H1 (cell line): ENCODE data around the gene CENPV. TPM values are rescaled to one million over a fixed set of nuclear protein-coding genes. Genes with fewer than 3 reads are reported as not detected.

Source experiments
- CTCF ChIA-PET: fragments of 300-600 bp; sonication (Branson Sonifier 250); formaldehyde crosslinking; loops from one replicate; lab custom pipeline; 2021; ENCODE audit not compliant: partially characterized antibody; lab: Charles Lee
- POLR2A ChIA-PET: fragments of 300-600 bp; sonication (Branson Sonifier 250); formaldehyde crosslinking; loops from one replicate; lab custom pipeline; 2021; ENCODE audit warnings: inconsistent platforms; ENCODE audit not compliant: partially characterized antibody; lab: Charles Lee
- DNase-seq, 2 experiments: peaks; one replicate each; pipeline versions ENCODE4 v3.0.0 to v3.0.0-alpha.2; 2010 to 2022; ENCODE audit warnings: low spot score in 2 of 2, low read depth in 1 of 2, mixed read lengths in 1 of 2
- FAIRE-seq: peaks from 2 replicates; lab custom pipeline; 2011; peaks lifted over from hg19 to GRCh38; lab: Jason Lieb, UNC
- H2AFZ ChIP-seq: 2 replicates; pipeline ENCODE4 v1.8.1; 2012; ENCODE audit warnings: low read length, inconsistent platforms
- H2AK5ac ChIP-seq: 2 replicates; pipeline ENCODE4 v1.6.1; 2013; ENCODE audit warnings: low read depth, low read length
- H2BK120ac ChIP-seq: replicated peaks from 2 replicates; pipeline ENCODE3; 2013; ENCODE audit warnings: low read depth, low read length, inconsistent platforms
- H2BK12ac ChIP-seq: 2 replicates; pipeline ENCODE4 v1.6.1; 2013; ENCODE audit warnings: low read depth, low read length
- H2BK15ac ChIP-seq: 2 replicates; pipeline ENCODE4 v1.6.1; 2013; ENCODE audit warnings: low read length
- H2BK20ac ChIP-seq: 2 replicates; pipeline ENCODE4 v1.6.1; 2013; ENCODE audit warnings: low read length
- H2BK5ac ChIP-seq: 2 replicates; pipeline ENCODE4 v1.6.1; 2013; ENCODE audit warnings: low read depth, low read length
- H3K14ac ChIP-seq: 2 replicates; pipeline ENCODE4 v1.6.1; 2013; ENCODE audit warnings: inconsistent platforms; ENCODE audit not compliant: insufficient read length
- H3K18ac ChIP-seq: 2 replicates; pipeline ENCODE4 v1.6.1; 2013; ENCODE audit warnings: low read length; ENCODE audit errors: extremely low read depth
- H3K23ac ChIP-seq: 2 replicates; pipeline ENCODE4 v1.6.1; 2013; ENCODE audit warnings: inconsistent platforms; ENCODE audit not compliant: insufficient read length
- H3K23me2 ChIP-seq: 2 replicates; pipeline ENCODE4 v1.6.1; 2013; ENCODE audit warnings: low read depth, low read length
- H3K27ac ChIP-seq: 2 replicates; pipeline ENCODE4 v1.6.1; 2011; ENCODE audit warnings: low read depth, low read length, inconsistent platforms
- H3K27me3 ChIP-seq, 4 experiments: replicated peaks in 1 of 4; 1 replicate in 1 of 4; 2 replicates in 3 of 4; pipeline versions ENCODE4 v1.6.1 to v1.8.1; 2011 to 2013; ENCODE audit warnings: low read length in 3 of 4, mild to moderate bottlenecking in 3 of 4, inconsistent platforms in 2 of 4, mixed read lengths in 2 of 4, moderate library complexity in 1 of 4; ENCODE audit not compliant: control insufficient read depth in 3 of 4, insufficient read depth in 3 of 4; ENCODE audit errors: extremely low read depth in 1 of 4
- H3K36me3 ChIP-seq, 4 experiments: 2 replicates each; pipeline versions ENCODE4 v1.6.1 to v1.8.1; 2011 to 2013; ENCODE audit warnings: mild to moderate bottlenecking in 4 of 4, low read length in 3 of 4, moderate library complexity in 2 of 4, control low read depth in 1 of 4, inconsistent platforms in 1 of 4; ENCODE audit not compliant: insufficient read depth in 4 of 4, control insufficient read depth in 2 of 4
- H3K4ac ChIP-seq: replicated peaks from 2 replicates; pipeline ENCODE3; 2013; ENCODE audit warnings: low read length, low read depth, mixed read lengths, inconsistent platforms; ENCODE audit not compliant: insufficient read length
- H3K4me1 ChIP-seq, 4 experiments: replicated peaks in 1 of 4; 1 replicate in 1 of 4; 2 replicates in 3 of 4; pipeline versions ENCODE4 v1.6.1 to v1.8.1; 2011 to 2013; ENCODE audit warnings: low read length in 3 of 4, inconsistent platforms in 2 of 4, mixed read lengths in 1 of 4; ENCODE audit not compliant: insufficient read depth in 4 of 4, control insufficient read depth in 3 of 4
- H3K4me2 ChIP-seq, 2 experiments: 2 replicates each; pipeline versions ENCODE4 v1.6.1 to v1.8.1; 2011 to 2013; ENCODE audit warnings: low read depth in 2 of 2, low read length in 2 of 2, control low read depth in 1 of 2, inconsistent platforms in 1 of 2, mild to moderate bottlenecking in 1 of 2; ENCODE audit not compliant: insufficient read depth in 1 of 2
- H3K4me3 ChIP-seq, 4 experiments: fragments of 200-600, 300-600 bp in 1 of 4; sonication (generic), shearing (Covaris generic), sonication (Bioruptor Twin) in 1 of 4; 2 replicates each; pipeline versions ENCODE4 v1.5.1 to v1.8.1; 2011 to 2016; ENCODE audit warnings: low read length in 4 of 4, low read depth in 3 of 4, control low read depth in 2 of 4, inconsistent platforms in 2 of 4, mild to moderate bottlenecking in 2 of 4, mixed read lengths in 1 of 4, moderate library complexity in 1 of 4; ENCODE audit not compliant: insufficient read depth in 2 of 4; ENCODE audit errors: extremely low read depth in 1 of 4
- H3K56ac ChIP-seq: replicated peaks from 2 replicates; pipeline ENCODE3; 2013; ENCODE audit warnings: low read depth, mild to moderate bottlenecking, mixed read lengths, low read length, inconsistent platforms; ENCODE audit not compliant: insufficient read length
- H3K79me1 ChIP-seq: 2 replicates; pipeline ENCODE4 v1.6.1; 2013; ENCODE audit warnings: low read depth, low read length, control low read depth
- H3K79me2 ChIP-seq, 2 experiments: 2 replicates each; pipeline versions ENCODE4 v1.6.1 to v1.8.1; 2012 to 2013; ENCODE audit warnings: low read length in 2 of 2, mild to moderate bottlenecking in 2 of 2, inconsistent platforms in 1 of 2; ENCODE audit not compliant: insufficient read depth in 2 of 2, control insufficient read depth in 1 of 2
- H3K9ac ChIP-seq, 4 experiments: replicated peaks in 1 of 4; 1 replicate in 1 of 4; 2 replicates in 3 of 4; pipeline versions ENCODE4 v1.6.1 to v1.8.1; 2011 to 2013; ENCODE audit warnings: low read depth in 3 of 4, low read length in 3 of 4, control low read depth in 2 of 4, mild to moderate bottlenecking in 2 of 4, moderate library complexity in 2 of 4, inconsistent platforms in 1 of 4; ENCODE audit errors: extremely low read depth in 1 of 4
- H3K9me3 ChIP-seq, 2 experiments: 2 replicates each; pipeline versions ENCODE4 v1.6.1 to v1.8.1; 2012 to 2013; ENCODE audit warnings: mild to moderate bottlenecking in 2 of 2, moderate library complexity in 2 of 2, control low read depth in 1 of 2, inconsistent platforms in 1 of 2, low read depth in 1 of 2, low read length in 1 of 2, mixed read lengths in 1 of 2; ENCODE audit not compliant: insufficient read depth in 2 of 2
- H4K20me1 ChIP-seq, 2 experiments: replicated peaks in 1 of 2; 2 replicates each; pipeline versions ENCODE3 to v1.8.1; 2011 to 2013; ENCODE audit warnings: inconsistent platforms in 2 of 2, low read length in 2 of 2, mild to moderate bottlenecking in 1 of 2; ENCODE audit not compliant: insufficient read depth in 2 of 2, control insufficient read depth in 1 of 2
- H4K5ac ChIP-seq: 2 replicates; pipeline ENCODE4 v1.6.1; 2013; ENCODE audit warnings: low read length, low read depth, mixed read lengths, inconsistent platforms; ENCODE audit not compliant: insufficient read length
- H4K8ac ChIP-seq: 2 replicates; pipeline ENCODE4 v1.8.0; 2013; ENCODE audit warnings: mild to moderate bottlenecking, moderate library complexity, low read length, inconsistent platforms; ENCODE audit not compliant: insufficient read depth; ENCODE audit errors: extremely low read depth
- H4K91ac ChIP-seq: replicated peaks from 2 replicates; pipeline ENCODE3; 2013; ENCODE audit warnings: low read length, mixed read lengths, inconsistent platforms; ENCODE audit not compliant: insufficient read length
- CEBPB ChIP-seq: IDR thresholded peaks from 2 replicates; pipeline ENCODE4 v1.6.1; 2012; ENCODE audit warnings: low read depth, low read length
- CHD1 ChIP-seq: IDR thresholded peaks from 2 replicates; pipeline ENCODE4 v1.6.1; 2012; ENCODE audit warnings: low read depth, low read length, improper control_type of control experiment
- CTCF ChIP-seq, 3 experiments: IDR thresholded peaks; 1 replicate in 2 of 3; 2 replicates in 1 of 3; pipeline versions ENCODE4 v1.5.1 to v1.6.1; 2011; ENCODE audit warnings: low read length in 3 of 3, mild to moderate bottlenecking in 3 of 3, inconsistent platforms in 2 of 3, low read depth in 1 of 3, moderate library complexity in 1 of 3; ENCODE audit not compliant: insufficient read depth in 1 of 3; ENCODE audit errors: control extremely low read depth in 1 of 3
- GTF2F1 ChIP-seq: IDR thresholded peaks from 2 replicates; pipeline ENCODE4 v1.6.1; 2012; ENCODE audit warnings: low read depth, low read length, improper control_type of control experiment, borderline replicate concordance
- HDAC2 ChIP-seq, 2 experiments: fragments of 300-600 bp in 1 of 2; sonication (generic) in 1 of 2; IDR thresholded peaks; 2 replicates each; pipeline ENCODE4 v1.6.1; 2011 to 2012; ENCODE audit warnings: low read depth in 2 of 2, low read length in 2 of 2, mild to moderate bottlenecking in 2 of 2, moderate library complexity in 2 of 2, borderline replicate concordance in 1 of 2, inconsistent platforms in 1 of 2
- POLR2AphosphoS5 ChIP-seq: IDR thresholded peaks from 2 replicates; pipeline ENCODE4 v1.6.1; 2011; ENCODE audit warnings: low read depth, low read length
- SAP30 ChIP-seq: fragments of 300-600 bp; sonication (generic); IDR thresholded peaks from 2 replicates; pipeline ENCODE4 v1.7.1; 2012; ENCODE audit warnings: low read length, moderate library complexity, mild to moderate bottlenecking, inconsistent platforms; ENCODE audit not compliant: insufficient read depth, insufficient replicate concordance
- SIN3A ChIP-seq, 2 experiments: IDR thresholded peaks in 1 of 2; conservative IDR thresholded peaks in 1 of 2; 2 replicates each; pipeline ENCODE4 v1.6.1; 2011 to 2012; ENCODE audit warnings: low read length in 2 of 2, improper control_type of control experiment in 1 of 2, low read depth in 1 of 2, mild to moderate bottlenecking in 1 of 2
- WGBS, 2 experiments: shearing (Covaris generic) in 1 of 2; methylation state at CpG; one replicate each; pipeline versions ENCODE4 v1.1.6 to v1.1.7; 2013 to 2015; ENCODE audit warnings: low lambda C conversion rate in 2 of 2, mixed read lengths in 2 of 2, inconsistent platforms in 1 of 2, low coverage in 1 of 2, missing lambda C conversion rate in 1 of 2; ENCODE audit not compliant: insufficient replicate concordance in 2 of 2, insufficient coverage in 1 of 2, insufficient read length in 1 of 2; ENCODE audit errors: extremely low coverage in 1 of 2, missing lambda C conversion rate in 1 of 2; 5-methylcytosine and 5-hydroxymethylcytosine counted together
- polyA plus RNA-seq, 7 experiments: library from polyadenylated mRNA; depleted of rRNA in 3 of 7; stranded (reverse) in 5 of 7; unstranded in 2 of 7; fragments of >200 nt in 5 of 7; fragments of 200-250 nt in 2 of 7; gene quantifications; 1 replicate in 5 of 7; 2 replicates in 1 of 7; 4 replicates in 1 of 7; pipeline versions ENCODE4 v1.2.1 to v1.2.3, GENCODE V29; 2011 to 2013; ENCODE audit warnings: missing spikeins in 2 of 7, mixed read lengths in 2 of 7
- total RNA-seq: library from RNA; stranded (reverse); fragmentation: NEBNext Ultra II Directional; extraction: Animal tissue kit (Norgen Biotek cat#: 25700); gene quantifications from 2 replicates; pipeline ENCODE4 v1.2.1, GENCODE V29; 2021

CENPV gene
- total and polyA plus RNA-seq, 2 of the 8 experiments (the other 6 are each of a cell fraction or from before 2014, with no cell fraction given): 249 to 260 TPM

DNA sequence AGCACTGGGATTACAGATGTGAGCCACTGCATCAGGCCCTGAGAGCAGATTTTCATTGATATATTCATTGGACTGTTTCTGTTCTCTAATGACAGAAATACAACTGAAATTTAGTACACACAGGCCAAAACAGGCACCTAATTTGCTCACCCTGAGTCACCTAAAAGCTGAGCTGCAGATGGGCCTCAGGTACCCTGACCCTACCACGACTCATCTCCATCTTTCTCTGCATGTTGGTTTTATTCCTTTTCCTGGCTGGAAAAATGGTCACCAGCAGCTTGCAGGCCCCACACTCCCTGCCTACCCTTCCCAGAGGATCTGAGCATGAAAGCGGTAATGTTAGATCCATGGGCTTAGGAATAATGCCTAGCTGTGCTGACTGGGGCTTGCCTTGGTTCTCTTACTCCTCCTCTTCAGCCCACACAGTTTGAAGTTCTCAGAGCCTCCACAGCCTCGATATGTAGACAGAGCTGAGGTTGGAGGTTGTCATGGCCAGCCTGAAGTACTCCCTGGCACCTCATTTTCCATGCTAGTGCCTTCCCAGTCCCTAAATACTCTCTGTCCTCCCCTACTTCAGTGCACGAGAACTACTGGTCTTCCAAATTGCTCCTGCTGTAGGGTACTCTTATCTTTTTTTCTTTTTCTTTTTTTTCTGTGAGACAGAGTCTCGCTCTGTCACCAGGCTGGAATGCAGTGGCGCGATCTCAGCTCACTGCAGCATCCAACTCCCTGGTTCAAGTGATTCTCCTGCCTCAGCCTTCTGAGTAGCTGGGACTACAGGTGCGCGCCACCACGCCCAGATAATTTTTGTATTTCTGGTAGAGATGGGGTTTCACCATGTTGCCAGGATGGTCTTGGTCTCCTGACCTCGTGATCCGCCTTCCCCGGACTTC, 51.1 kb downstream of the CENPV start:
- POLR2A ChIA-PET: interaction anchor here (0.7 to 1.3 kb wide), 2 partner anchors 47 to 51 kb away, joined by 3 to 4 read pairs; partner anchors contain the start of gene CENPV
- Histone ChIP-seq H4K91ac (no peak overlapping the region), H2AFZ (no peak overlapping the region), H3K9me3 (no peaks in the 10 kb centered on the region), H2BK12ac (no peak overlapping the region), H4K20me1 (peaks cover 2 to 5% of the 10 kb centered on the region in 2 experiments), H3K4me2 (no peak overlapping the region), H3K56ac (no peak overlapping the region), H3K23me2 (no peaks in the 10 kb centered on the region), H2AK5ac (no peak overlapping the region), H3K27me3 (no peaks in the 10 kb centered on the region), H3K9ac (no peak overlapping the region), H2BK120ac (no peak overlapping the region), H3K79me1 (no peaks in the 10 kb centered on the region), H3K4me1 (peaks cover 0 to 5% (median 4%) of the 10 kb centered on the region in 4 experiments; a peak in 4 of 7 replicates), H3K4ac (no peak overlapping the region), H2BK20ac (no peak overlapping the region), H3K14ac (no peak overlapping the region), H3K79me2 (no peaks in the 10 kb centered on the region), H2BK15ac (no peak overlapping the region), H3K4me3 (no peak overlapping the region), H3K18ac (no peak overlapping the region), H3K23ac (no peak overlapping the region), H3K36me3 (peaks cover 0 to 4% (median 0%) of the 10 kb centered on the region in 4 experiments; a peak in 1 of 8 replicates), H4K8ac (no peak overlapping the region), H2BK5ac (no peak overlapping the region), H3K27ac (no peak overlapping the region), H4K5ac (no peak overlapping the region)
- FAIRE-seq: no peak
- WGBS, 2 experiments: 94% methylated on average over 13 of the region's 13 CpGs; no CpG with 5 or more reads in 1 of the 2 experiments
- DNase-seq: no peak
- CTCF ChIA-PET: interaction anchor here (1.2 to 6.3 kb wide), 7 partner anchors 7 to 62 kb away, joined by 3 to 44 read pairs (median 27); no protein-coding TSS in a partner anchor
- TF ChIP-seq SAP30: no peak
- TF ChIP-seq CTCF (IDR thresholded peaks at IDR 0.05; ENCODE audit: control extremely low read depth in 1 of 3, insufficient read depth in 1 of 3, low read depth in 1 of 3, low read length in 3 of 3): no peak
- no peak for TF ChIP-seq SIN3A (conservative IDR thresholded peaks at IDR 0.05 in 1 of 2, IDR thresholded peaks at IDR 0.05 in 1 of 2; ENCODE audit: low read depth in 1 of 2, low read length in 2 of 2)
- no peak for TF ChIP-seq GTF2F1
- TF ChIP-seq POLR2AphosphoS5: no peak
- TF ChIP-seq HDAC2 (IDR thresholded peaks at IDR 0.05; ENCODE audit: borderline replicate concordance in 1 of 2, low read depth in 2 of 2, low read length in 2 of 2): no peak
- TF ChIP-seq CHD1: no peak
- TF ChIP-seq CEBPB: no peak
